ENCODE data around the gene CCDC57. TPM values are rescaled to one million over a fixed set of nuclear protein-coding genes. Genes with fewer than 3 reads are reported as not detected.
"Not testable (repeated sequence)": the region's sequence is repeated elsewhere in the genome, so short reads cannot be mapped to it uniquely, and the experiment has no call there.

CCDC57 gene
- total and polyA plus RNA-seq, 11 donors: 4.3 to 17.6 (median 9.5) TPM

DNA sequence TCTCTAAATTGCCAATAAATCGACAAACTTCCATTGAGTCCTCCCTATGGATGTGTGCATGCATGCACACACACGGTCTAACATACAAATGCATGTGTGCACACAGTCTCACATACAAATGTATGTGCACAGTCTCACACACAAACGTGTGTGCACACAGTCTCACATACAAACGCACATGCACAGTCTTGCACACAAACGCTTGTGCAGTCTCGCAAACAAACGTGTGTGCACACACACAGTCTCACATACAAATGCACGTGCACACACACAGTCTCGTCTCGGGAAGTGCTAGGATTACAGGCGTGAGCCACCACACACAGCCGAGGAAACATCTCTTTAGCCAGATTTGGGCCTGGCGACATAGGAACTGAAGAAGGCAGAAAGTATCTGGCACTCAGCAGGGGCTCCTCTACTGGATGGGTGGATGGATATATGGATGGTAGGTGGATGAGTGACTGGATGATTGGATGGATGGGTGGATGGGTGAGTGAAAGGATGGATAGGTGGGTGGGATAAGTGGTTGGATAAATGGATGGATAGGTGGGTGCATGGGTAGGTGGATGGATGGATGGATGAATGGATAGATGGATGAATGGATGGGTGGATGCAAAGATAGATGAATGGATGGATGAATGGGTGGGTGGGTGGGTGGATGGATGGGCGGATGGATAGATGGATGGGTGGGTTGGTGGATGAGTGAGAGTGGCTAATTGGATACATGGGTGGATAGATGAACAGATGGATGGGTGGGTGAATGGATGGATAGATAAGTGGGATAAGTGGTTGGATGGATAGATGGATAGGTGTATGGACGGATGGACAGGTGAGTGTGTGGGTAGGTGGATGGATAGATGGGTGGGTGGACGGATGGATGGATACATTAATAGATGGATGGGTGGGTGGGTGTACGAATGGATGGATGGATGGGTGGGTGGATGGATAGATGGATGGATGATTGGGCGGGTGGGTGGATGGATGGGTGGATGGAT is 65.7 kb downstream of the CCDC57 start:
- WGBS, 4 donors: 89 to 92% (median 90%) methylated on average over 18 of the region's 18 CpGs
- Histone ChIP-seq H3K27me3 (no peaks in the 10 kb centered on the region), H3K4me3 (no peak overlapping the region), H3K27ac (no peak overlapping the region), H3K36me3 (peaks cover 0 to 3% (median 0%) of the 10 kb centered on the region in 9 donors), H3K4me1 (no peaks in the 10 kb centered on the region), H3K9me3 (no peaks in the 10 kb centered on the region)
- no peak for DNase-seq
- TF ChIP-seq POLR2A (IDR thresholded peaks at IDR 0.05) (no peak), CTCF (IDR thresholded peaks at IDR 0.05) (no peak)
- no peak for ATAC-seq
- intact Hi-C loops (cut with DNase I): no loop called here

GRCh38 chr17:82145550-82146155 is 67.0 kb downstream of the CCDC57 start:
- no peak overlapping the region for H3K27ac ChIP-seq
- ATAC-seq: no peak

DNA sequence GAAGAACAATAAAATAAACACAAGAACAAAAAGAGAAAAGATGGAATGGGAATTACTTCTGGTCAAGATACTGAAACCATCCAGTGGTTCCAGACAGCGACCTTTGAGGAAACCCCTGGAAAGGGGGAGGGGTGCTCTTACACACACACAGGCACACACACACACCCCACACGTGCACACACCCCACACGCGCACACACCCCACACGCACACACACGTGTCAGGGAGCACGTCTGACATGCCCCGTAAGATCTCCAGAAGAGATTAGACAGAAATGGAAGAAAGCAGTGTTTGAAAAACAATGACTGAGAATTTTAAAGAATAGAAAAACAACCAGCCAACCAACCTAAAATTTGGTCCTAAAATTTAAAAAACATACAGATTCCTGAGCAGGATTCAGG is 69.3 kb downstream of the CCDC57 start:
- ATAC-seq (no peak), DNase-seq (no peak)
- no peaks in the 10 kb centered on the region for H3K4me1 ChIP-seq
- no peak overlapping the region for H3K4me3 ChIP-seq
- peaks cover 0 to 3% (median 0%) of the 10 kb centered on the region in 9 donors for H3K36me3 ChIP-seq
- no peaks in the 10 kb centered on the region for H3K9me3 ChIP-seq
- WGBS, 4 donors: 87 to 92% (median 90%) methylated on average over 8 of the region's 8 CpGs
- TF ChIP-seq CTCF (IDR thresholded peaks at IDR 0.05) (no peak), POLR2A (IDR thresholded peaks at IDR 0.05) (no peak)
- no peak overlapping the region for H3K27ac ChIP-seq
- no peaks in the 10 kb centered on the region for H3K27me3 ChIP-seq
- intact Hi-C loops (cut with DNase I): no loop called here

More at GRCh38 chr17:82145550-82146155, 67.0 kb downstream of the CCDC57 start:
- intact Hi-C loops (cut with DNase I): no loop called here
- no peak overlapping the region for H3K4me3 ChIP-seq
- no peaks in the 10 kb centered on the region for H3K27me3 ChIP-seq
- no peaks in the 10 kb centered on the region for H3K9me3 ChIP-seq
- H3K36me3 ChIP-seq: peaks cover 0 to 3% (median 0%) of the 10 kb centered on the region in 9 donors
- DNase-seq: no peak
- TF ChIP-seq CTCF (IDR thresholded peaks at IDR 0.05) (no peak), POLR2A (IDR thresholded peaks at IDR 0.05) (no peak)
- WGBS, 4 donors: 93 to 100% (median 96%) methylated on average over 2 to 13 of the region's 13 CpGs
- no peaks in the 10 kb centered on the region for H3K4me1 ChIP-seq

GRCh38 chr17:82139961-82140360 is 72.7 kb downstream of the CCDC57 start:
- 89 to 92% (median 90%) methylated on average over 10 of the region's 10 CpGs for WGBS, 4 donors
- H3K9me3 ChIP-seq; H3K36me3 ChIP-seq; H3K27me3 ChIP-seq; H3K4me1 ChIP-seq; H3K27ac ChIP-seq; ATAC-seq; intact Hi-C loops (cut with DNase I); H3K4me3 ChIP-seq; DNase-seq: not testable (repeated sequence)

Measured in heart left ventricle (tissue), 16 donors.